NCI-H2227 treated with DMSO at 0.1 percent for 48 hours (cell line): ENCODE results near the gene MAPK7.

Source experiments
- DNase-seq: peaks from one replicate; lab custom pipeline; 2025; lab: John Stamatoyannopoulos, UW

The MAPK7 gene

GRCh38 chr17:19380481-19381301 lies 2.4 kb downstream of the MAPK7 start:
- DNase-seq = no peak

- DNase-seq = no peak
Observed at GRCh38 chr17:19381361-19381740, 3.1 kb downstream of the MAPK7 start.

GRCh38 chr17:19381741-19382444 lies 3.6 kb downstream of the MAPK7 start:
- DNase-seq = no peak

- no peak for DNase-seq
Observed at GRCh38 chr17:19382531-19383444, 4.5 kb downstream of the MAPK7 start.

GRCh38 chr17:19383681-19384470 lies 5.6 kb downstream of the MAPK7 start:
- DNase-seq = no peak

GRCh38 chr17:19384723-19385391 lies 6.6 kb downstream of the MAPK7 start:
- no peak for DNase-seq

- DNase-seq = no peak
Observed at GRCh38 chr17:19385521-19385983, 7.3 kb downstream of the MAPK7 start.

GRCh38 chr17:19386051-19386929 lies 8.0 kb downstream of the MAPK7 start:
- no peak for DNase-seq

GRCh38 chr17:19386974-19387920 lies 8.9 kb downstream of the MAPK7 start, which contains the start of gene MFAP4:
Gene MFAP4, minus strand, starts transcription at chr17:19387190. Its CDS starts 35 bp downstream, at chr17:19387155.
- DNase-seq = peak; percentile 26

- no peak for DNase-seq
Observed at GRCh38 chr17:19387921-19388521, 9.7 kb downstream of the MAPK7 start.

- no peak for DNase-seq
Observed at GRCh38 chr17:19388791-19389785, 10.8 kb downstream of the MAPK7 start.

GRCh38 chr17:19390951-19391350 lies 12.7 kb downstream of the MAPK7 start:
- no peak for DNase-seq

- DNase-seq = no peak
Observed at GRCh38 chr17:19391432-19391831, 13.1 kb downstream of the MAPK7 start.

GRCh38 chr17:19392303-19392702 lies 14.0 kb downstream of the MAPK7 start:
- no peak for DNase-seq

- no peak for DNase-seq
Observed at GRCh38 chr17:19397556-19398041, 19.3 kb downstream of the MAPK7 start.

- DNase-seq = no peak
Observed at GRCh38 chr17:19398301-19399181, 20.2 kb downstream of the MAPK7 start.
